GM12892 (cell line): ENCODE data around the gene ARHGEF10L.

Source experiments
- POLR2A ChIP-seq: IDR thresholded peaks from 2 replicates; pipeline ENCODE4 v1.6.1; 2011; ENCODE audit warnings: low read depth, low read length, control low read depth
- POLR2AphosphoS5 ChIP-seq: IDR thresholded peaks from 2 replicates; pipeline ENCODE4 v1.6.1; 2011; ENCODE audit warnings: low read depth, low read length, control low read depth

- TF ChIP-seq POLR2AphosphoS5 (no peak), POLR2A (no peak)
Observed at GRCh38 chr1:17665950-17666720, 126.6 kb downstream of the ARHGEF10L start.
